SK-N-SH treated with all-trans-retinoic acid at 6 μM for 48 hours (cell line): ENCODE measurements around the gene CRIP2.

ENCODE experiments used
- ATAC-seq: fragments of 200-7000 bp; cut with Tn5 transposase; 3 replicates; pipeline ENCODE4 v1.9.1; 2020; ENCODE audit warnings: mild to moderate bottlenecking, moderate library complexity
- ARNTL ChIP-seq: fragments of 450-650 bp; formaldehyde crosslinking; IDR thresholded peaks from 2 replicates; pipeline ENCODE4 v1.5.0; 2020; ENCODE audit warnings: low read depth, mild to moderate bottlenecking, moderate library complexity, borderline replicate concordance
- BACH2 ChIP-seq: fragments of 250-450 bp; sonication (Bioruptor Pico); IDR thresholded peaks from 2 replicates; pipeline ENCODE4 v1.9.0; 2021; ENCODE audit warnings: mild to moderate bottlenecking, borderline replicate concordance
- CSDC2 ChIP-seq: fragments of 250-450 bp; sonication (Bioruptor Pico); IDR thresholded peaks from 2 replicates; pipeline ENCODE4 v1.5.0; 2020; ENCODE audit warnings: mild to moderate bottlenecking, moderate library complexity
- GLIS3 ChIP-seq: fragments of 250-450 bp; sonication (Bioruptor Pico); IDR thresholded peaks from 2 replicates; pipeline ENCODE4 v1.5.0; 2020; ENCODE audit warnings: mild to moderate bottlenecking, moderate library complexity
- ISL1 ChIP-seq: fragments of 250-450 bp; sonication (Bioruptor Pico); IDR thresholded peaks from 2 replicates; pipeline ENCODE4 v2.1.2; 2022; ENCODE audit warnings: mild to moderate bottlenecking, moderate library complexity
- OSR1 ChIP-seq: fragments of 250-450 bp; sonication (Bioruptor Pico); IDR thresholded peaks from 2 replicates; pipeline ENCODE4 v1.8.0; 2022; ENCODE audit warnings: moderate library complexity, mild to moderate bottlenecking, inconsistent platforms
- RARB ChIP-seq: fragments of 250-450 bp; sonication (Bioruptor Pico); IDR thresholded peaks from 2 replicates; pipeline ENCODE4 v1.8.0; 2021; ENCODE audit warnings: mild to moderate bottlenecking, moderate library complexity
- SNAI2 ChIP-seq: fragments of 250-450 bp; sonication (Bioruptor Pico); IDR thresholded peaks from 2 replicates; pipeline ENCODE4 v1.5.0; 2020; ENCODE audit warnings: mild to moderate bottlenecking, moderate library complexity
- TCF4 ChIP-seq: fragments of 250-450 bp; sonication (Bioruptor Pico); IDR thresholded peaks from 2 replicates; pipeline ENCODE4 v1.8.0; 2021; ENCODE audit warnings: mild to moderate bottlenecking, moderate library complexity, borderline replicate concordance
- TOX ChIP-seq: fragments of 250-450 bp; sonication (Bioruptor Pico); IDR thresholded peaks from 2 replicates; pipeline ENCODE4 v1.8.0; 2021; ENCODE audit warnings: mild to moderate bottlenecking, moderate library complexity, borderline replicate concordance
- ZFP3 ChIP-seq: fragments of 250-450 bp; sonication (Bioruptor Pico); IDR thresholded peaks from 2 replicates; pipeline ENCODE4 v1.5.0; 2020; ENCODE audit warnings: mild to moderate bottlenecking, moderate library complexity
- ZFP30 ChIP-seq: fragments of 450-650 bp; formaldehyde crosslinking; IDR thresholded peaks from 2 replicates; pipeline ENCODE4 v1.5.0; 2022; ENCODE audit warnings: mild to moderate bottlenecking, moderate library complexity
- ZNF565 ChIP-seq: fragments of 450-650 bp; formaldehyde crosslinking; conservative IDR thresholded peaks from 2 replicates; pipeline ENCODE4 v1.5.0; 2020; ENCODE audit warnings: low read depth, mild to moderate bottlenecking, moderate library complexity
- ZNF70 ChIP-seq: fragments of 450-650 bp; formaldehyde crosslinking; IDR thresholded peaks from 2 replicates; pipeline ENCODE4 v1.5.0; 2020; ENCODE audit warnings: mild to moderate bottlenecking, moderate library complexity
- ZNF8 ChIP-seq: fragments of 450-650 bp; formaldehyde crosslinking; IDR thresholded peaks from 2 replicates; pipeline ENCODE4 v1.5.0; 2020; ENCODE audit warnings: mild to moderate bottlenecking, moderate library complexity
- TF ChIP-seq, protein P1 (sequence below): fragments of 250-450 bp; sonication (Bioruptor Pico); IDR thresholded peaks from 2 replicates; pipeline ENCODE4 v1.5.1; 2020; ENCODE audit warnings: low read depth, mild to moderate bottlenecking, moderate library complexity
- TF ChIP-seq, protein P2 (sequence below): fragments of 250-450 bp; sonication (Bioruptor Pico); IDR thresholded peaks from 2 replicates; pipeline ENCODE4 v1.8.0; 2021; ENCODE audit warnings: low read depth, mild to moderate bottlenecking, moderate library complexity, borderline replicate concordance
- TF ChIP-seq, protein P3 (sequence below): fragments of 250-450 bp; sonication (Bioruptor Pico); IDR thresholded peaks from 2 replicates; pipeline ENCODE4 v1.5.1; 2021; ENCODE audit warnings: mild to moderate bottlenecking, moderate library complexity
- TF ChIP-seq, protein P4 (sequence below): fragments of 250-450 bp; sonication (Bioruptor Pico); IDR thresholded peaks from 2 replicates; pipeline ENCODE4 v1.8.0; 2020; ENCODE audit warnings: mild to moderate bottlenecking, moderate library complexity, borderline replicate concordance
- TF ChIP-seq, protein P5 (sequence below): fragments of 250-450 bp; sonication (Bioruptor Pico); IDR thresholded peaks from 2 replicates; pipeline ENCODE4 v1.5.0; 2020; ENCODE audit warnings: mild to moderate bottlenecking, moderate library complexity

The CRIP2 gene

DNA sequence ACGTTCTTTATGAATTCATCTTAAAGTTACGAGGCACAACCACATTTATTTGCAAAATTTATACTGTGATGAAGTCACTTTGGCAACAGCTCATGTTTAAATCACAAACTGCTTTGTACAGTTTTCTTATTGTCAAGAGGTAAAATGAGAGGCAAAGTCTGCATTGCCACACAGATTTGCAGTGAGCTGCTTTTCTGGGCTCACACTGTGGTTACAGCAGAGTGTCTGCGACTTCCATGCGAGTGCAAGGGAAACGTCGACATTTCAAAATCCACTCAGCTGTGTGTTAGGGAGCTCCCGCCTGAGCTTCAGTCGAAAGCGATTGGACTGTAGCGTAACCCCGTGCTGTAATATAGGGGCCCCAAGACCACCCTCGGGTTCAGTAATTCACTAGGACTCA lies 42.0 kb upstream of the CRIP2 start (continued):
- TF ChIP-seq TCF4 (CRISPR knock-in tag): no peak

DNA sequence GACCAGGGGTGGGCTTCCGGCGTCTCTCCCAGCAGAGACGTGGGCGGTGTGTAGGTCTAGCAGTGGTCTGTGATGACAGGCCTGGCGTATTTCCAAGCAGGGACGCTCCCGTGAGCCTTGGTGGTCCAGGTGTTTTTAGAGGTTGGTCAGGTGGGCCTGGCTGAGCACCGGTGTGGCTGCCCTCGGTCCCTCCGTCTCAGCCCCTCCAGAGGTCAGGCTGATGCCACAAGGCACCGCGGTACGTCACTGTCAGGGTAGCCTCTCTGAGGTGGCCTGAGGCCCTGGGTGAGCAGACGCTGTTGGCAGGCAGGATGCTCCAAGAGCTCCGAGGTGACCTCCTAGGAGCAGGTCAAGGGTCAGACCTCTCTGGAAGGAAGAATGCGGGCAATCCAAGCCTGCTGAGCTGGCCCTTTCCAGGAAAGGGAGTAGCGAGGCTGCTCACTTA lies 41.4 kb upstream of the CRIP2 start:
- TF ChIP-seq, protein P1, sequence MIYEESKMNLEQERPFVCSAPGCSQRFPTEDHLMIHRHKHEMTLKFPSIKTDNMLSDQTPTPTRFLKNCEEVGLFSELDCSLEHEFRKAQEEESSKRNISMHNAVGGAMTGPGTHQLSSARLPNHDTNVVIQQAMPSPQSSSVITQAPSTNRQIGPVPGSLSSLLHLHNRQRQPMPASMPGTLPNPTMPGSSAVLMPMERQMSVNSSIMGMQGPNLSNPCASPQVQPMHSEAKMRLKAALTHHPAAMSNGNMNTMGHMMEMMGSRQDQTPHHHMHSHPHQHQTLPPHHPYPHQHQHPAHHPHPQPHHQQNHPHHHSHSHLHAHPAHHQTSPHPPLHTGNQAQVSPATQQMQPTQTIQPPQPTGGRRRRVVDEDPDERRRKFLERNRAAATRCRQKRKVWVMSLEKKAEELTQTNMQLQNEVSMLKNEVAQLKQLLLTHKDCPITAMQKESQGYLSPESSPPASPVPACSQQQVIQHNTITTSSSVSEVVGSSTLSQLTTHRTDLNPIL (CRISPR knock-in tag): no peak
- no peak for TF ChIP-seq GLIS3 (CRISPR knock-in tag)
- TF ChIP-seq TOX: no peak
- no peak for TF ChIP-seq ZNF8
- TF ChIP-seq RARB (CRISPR knock-in tag): no peak
- TF ChIP-seq SNAI2 (CRISPR knock-in tag): no peak
- TF ChIP-seq ZFP30 (CRISPR knock-in tag): no peak
- no peak for TF ChIP-seq BACH2
- no peak for TF ChIP-seq ISL1
- TF ChIP-seq, protein P2, sequence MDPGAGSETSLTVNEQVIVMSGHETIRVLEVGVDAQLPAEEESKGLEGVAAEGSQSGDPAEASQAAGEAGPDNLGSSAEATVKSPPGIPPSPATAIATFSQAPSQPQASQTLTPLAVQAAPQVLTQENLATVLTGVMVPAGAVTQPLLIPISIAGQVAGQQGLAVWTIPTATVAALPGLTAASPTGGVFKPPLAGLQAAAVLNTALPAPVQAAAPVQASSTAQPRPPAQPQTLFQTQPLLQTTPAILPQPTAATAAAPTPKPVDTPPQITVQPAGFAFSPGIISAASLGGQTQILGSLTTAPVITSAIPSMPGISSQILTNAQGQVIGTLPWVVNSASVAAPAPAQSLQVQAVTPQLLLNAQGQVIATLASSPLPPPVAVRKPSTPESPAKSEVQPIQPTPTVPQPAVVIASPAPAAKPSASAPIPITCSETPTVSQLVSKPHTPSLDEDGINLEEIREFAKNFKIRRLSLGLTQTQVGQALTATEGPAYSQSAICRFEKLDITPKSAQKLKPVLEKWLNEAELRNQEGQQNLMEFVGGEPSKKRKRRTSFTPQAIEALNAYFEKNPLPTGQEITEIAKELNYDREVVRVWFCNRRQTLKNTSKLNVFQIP (CRISPR knock-in tag): no peak
- TF ChIP-seq, protein P3, sequence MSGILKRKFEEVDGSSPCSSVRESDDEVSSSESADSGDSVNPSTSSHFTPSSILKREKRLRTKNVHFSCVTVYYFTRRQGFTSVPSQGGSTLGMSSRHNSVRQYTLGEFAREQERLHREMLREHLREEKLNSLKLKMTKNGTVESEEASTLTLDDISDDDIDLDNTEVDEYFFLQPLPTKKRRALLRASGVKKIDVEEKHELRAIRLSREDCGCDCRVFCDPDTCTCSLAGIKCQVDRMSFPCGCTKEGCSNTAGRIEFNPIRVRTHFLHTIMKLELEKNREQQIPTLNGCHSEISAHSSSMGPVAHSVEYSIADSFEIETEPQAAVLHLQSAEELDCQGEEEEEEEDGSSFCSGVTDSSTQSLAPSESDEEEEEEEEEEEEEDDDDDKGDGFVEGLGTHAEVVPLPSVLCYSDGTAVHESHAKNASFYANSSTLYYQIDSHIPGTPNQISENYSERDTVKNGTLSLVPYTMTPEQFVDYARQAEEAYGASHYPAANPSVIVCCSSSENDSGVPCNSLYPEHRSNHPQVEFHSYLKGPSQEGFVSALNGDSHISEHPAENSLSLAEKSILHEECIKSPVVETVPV (CRISPR knock-in tag): no peak
- no peak for TF ChIP-seq OSR1 (CRISPR knock-in tag)
- no peak for ATAC-seq

DNA sequence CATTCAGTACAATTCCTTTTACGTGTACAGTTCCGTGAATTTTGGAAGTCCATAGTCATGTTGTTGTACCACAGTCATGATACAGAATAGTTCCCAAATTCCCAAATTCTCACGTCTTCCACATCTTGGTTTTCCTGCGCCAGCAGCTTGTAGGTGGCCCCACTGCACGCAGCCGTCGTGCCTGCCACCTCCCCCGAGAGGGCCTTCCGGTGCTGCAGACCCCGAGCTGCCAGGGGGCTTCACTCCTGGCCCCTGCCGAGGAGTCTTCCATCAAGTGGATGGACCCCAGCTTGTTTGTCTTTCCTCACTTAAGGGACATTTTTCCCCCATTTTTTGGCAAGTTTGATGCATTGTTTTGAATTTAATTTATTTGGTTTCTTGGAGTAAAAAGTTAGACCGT lies 38.2 kb upstream of the CRIP2 start:
- TF ChIP-seq CSDC2: no peak
- no peak for TF ChIP-seq TCF4 (CRISPR knock-in tag)
- ATAC-seq: no peak

DNA sequence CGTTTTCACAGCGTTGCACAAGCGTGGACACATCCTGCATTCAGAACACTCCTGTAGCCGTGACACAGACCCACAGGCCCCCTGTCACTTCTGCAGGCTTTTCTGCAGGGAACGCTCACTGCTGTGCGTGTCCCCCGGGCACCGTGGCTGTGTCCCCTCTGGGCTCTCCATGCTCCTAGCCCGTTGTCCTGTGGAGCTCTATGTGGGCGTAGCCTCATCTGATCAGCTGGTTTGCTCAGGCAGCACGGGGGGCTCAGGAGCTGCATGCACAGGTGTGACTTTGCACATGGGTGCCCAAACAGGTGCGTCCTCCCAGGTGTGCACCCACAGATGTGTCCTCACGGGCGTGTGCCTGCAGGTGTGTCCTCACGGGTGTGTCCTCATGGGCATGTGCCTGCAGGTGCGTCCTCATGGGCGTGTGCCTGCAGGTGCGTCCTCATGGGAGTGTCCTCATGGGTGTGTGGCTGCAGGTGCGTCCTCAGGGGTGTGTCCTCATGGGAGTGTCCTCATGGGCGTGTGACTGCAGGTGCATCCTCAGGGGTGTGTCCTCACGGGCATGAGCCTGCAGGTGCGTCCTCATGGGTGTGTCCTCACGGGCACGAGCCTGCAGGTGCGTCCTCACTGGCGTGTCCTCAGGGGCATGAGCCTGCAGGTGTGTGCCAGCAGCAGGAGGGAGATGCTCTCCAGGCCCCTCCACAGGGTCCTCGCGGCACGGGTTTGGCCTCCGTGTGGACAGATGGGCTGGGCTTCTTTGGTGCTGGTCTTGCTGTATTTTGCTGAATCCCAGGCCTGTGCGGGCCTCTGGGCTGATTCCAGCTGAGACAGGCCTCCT lies 37.5 kb upstream of the CRIP2 start:
- no peak for TF ChIP-seq TOX
- no peak for TF ChIP-seq ZNF565
- TF ChIP-seq, protein P3 (CRISPR knock-in tag): no peak
- TF ChIP-seq, protein P4, sequence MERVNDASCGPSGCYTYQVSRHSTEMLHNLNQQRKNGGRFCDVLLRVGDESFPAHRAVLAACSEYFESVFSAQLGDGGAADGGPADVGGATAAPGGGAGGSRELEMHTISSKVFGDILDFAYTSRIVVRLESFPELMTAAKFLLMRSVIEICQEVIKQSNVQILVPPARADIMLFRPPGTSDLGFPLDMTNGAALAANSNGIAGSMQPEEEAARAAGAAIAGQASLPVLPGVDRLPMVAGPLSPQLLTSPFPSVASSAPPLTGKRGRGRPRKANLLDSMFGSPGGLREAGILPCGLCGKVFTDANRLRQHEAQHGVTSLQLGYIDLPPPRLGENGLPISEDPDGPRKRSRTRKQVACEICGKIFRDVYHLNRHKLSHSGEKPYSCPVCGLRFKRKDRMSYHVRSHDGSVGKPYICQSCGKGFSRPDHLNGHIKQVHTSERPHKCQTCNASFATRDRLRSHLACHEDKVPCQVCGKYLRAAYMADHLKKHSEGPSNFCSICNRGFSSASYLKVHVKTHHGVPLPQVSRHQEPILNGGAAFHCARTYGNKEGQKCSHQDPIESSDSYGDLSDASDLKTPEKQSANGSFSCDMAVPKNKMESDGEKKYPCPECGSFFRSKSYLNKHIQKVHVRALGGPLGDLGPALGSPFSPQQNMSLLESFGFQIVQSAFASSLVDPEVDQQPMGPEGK (CRISPR knock-in tag): no peak
- TF ChIP-seq, protein P5, sequence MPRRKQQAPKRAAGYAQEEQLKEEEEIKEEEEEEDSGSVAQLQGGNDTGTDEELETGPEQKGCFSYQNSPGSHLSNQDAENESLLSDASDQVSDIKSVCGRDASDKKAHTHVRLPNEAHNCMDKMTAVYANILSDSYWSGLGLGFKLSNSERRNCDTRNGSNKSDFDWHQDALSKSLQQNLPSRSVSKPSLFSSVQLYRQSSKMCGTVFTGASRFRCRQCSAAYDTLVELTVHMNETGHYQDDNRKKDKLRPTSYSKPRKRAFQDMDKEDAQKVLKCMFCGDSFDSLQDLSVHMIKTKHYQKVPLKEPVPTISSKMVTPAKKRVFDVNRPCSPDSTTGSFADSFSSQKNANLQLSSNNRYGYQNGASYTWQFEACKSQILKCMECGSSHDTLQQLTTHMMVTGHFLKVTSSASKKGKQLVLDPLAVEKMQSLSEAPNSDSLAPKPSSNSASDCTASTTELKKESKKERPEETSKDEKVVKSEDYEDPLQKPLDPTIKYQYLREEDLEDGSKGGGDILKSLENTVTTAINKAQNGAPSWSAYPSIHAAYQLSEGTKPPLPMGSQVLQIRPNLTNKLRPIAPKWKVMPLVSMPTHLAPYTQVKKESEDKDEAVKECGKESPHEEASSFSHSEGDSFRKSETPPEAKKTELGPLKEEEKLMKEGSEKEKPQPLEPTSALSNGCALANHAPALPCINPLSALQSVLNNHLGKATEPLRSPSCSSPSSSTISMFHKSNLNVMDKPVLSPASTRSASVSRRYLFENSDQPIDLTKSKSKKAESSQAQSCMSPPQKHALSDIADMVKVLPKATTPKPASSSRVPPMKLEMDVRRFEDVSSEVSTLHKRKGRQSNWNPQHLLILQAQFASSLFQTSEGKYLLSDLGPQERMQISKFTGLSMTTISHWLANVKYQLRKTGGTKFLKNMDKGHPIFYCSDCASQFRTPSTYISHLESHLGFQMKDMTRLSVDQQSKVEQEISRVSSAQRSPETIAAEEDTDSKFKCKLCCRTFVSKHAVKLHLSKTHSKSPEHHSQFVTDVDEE: no peak
- TF ChIP-seq, protein P2 (CRISPR knock-in tag): no peak
- no peak for TF ChIP-seq ZFP3
- no peak for TF ChIP-seq CSDC2
- TF ChIP-seq ZNF70: no peak
- TF ChIP-seq ARNTL (CRISPR knock-in tag): no peak
- no peak for TF ChIP-seq OSR1 (CRISPR knock-in tag)
- no peak for TF ChIP-seq ZNF8
- TF ChIP-seq, protein P1 (CRISPR knock-in tag): no peak
- TF ChIP-seq, all 23 proteins: peak for 0
- no peak for ATAC-seq
